Measurements from ENCODE around the gene PALM2AKAP2.

The PALM2AKAP2 gene

GRCh38 chr9:109779711-109780452 is at the start of gene PALM2AKAP2:
TSS of gene PALM2AKAP2 (plus strand) at chr9:109780198. CDS start at chr9:109780489, 291 bp downstream.
- no peaks in the 10 kb centered on the region for H3K9me3 ChIP-seq (ENCODE audit: control insufficient read depth, insufficient read depth, low read length)
- peak within 1 kb of the TSS; percentile 76 for H3K9ac ChIP-seq (ENCODE audit: low read depth, low read length)
- no peaks in the 10 kb centered on the region for H3K36me3 ChIP-seq (ENCODE audit: control insufficient read depth, insufficient read depth, low read length)
- H3K4me1 ChIP-seq (ENCODE audit: control insufficient read depth, insufficient read depth, low read length): no peaks in the 10 kb centered on the region
- H3K4me3 ChIP-seq (ENCODE audit: low read depth, low read length): peak within 1 kb of the TSS; percentile 78
- peaks cover 24% of the 10 kb centered on the region for H3K27me3 ChIP-seq (ENCODE audit: control insufficient read depth, insufficient read depth, low read length)

- no peaks in the 10 kb centered on the region for H3K4me1 ChIP-seq (ENCODE audit: control insufficient read depth, insufficient read depth, low read length)
- H3K36me3 ChIP-seq (ENCODE audit: control insufficient read depth, insufficient read depth, low read length): no peaks in the 10 kb centered on the region
- H3K9me3 ChIP-seq (ENCODE audit: control insufficient read depth, insufficient read depth, low read length): no peaks in the 10 kb centered on the region
- H3K27me3 ChIP-seq (ENCODE audit: control insufficient read depth, insufficient read depth, low read length): no peaks in the 10 kb centered on the region
- H3K4me3 ChIP-seq (ENCODE audit: low read depth, low read length): no peak overlapping the region
- no peak overlapping the region for H3K9ac ChIP-seq (ENCODE audit: low read depth, low read length)
These were observed 49.8 kb upstream of the PALM2AKAP2 start for GRCh38 chr9:109730228-109730627.

- no peaks in the 10 kb centered on the region for H3K9me3 ChIP-seq (ENCODE audit: control insufficient read depth, insufficient read depth, low read length)
- no peaks in the 10 kb centered on the region for H3K36me3 ChIP-seq (ENCODE audit: control insufficient read depth, insufficient read depth, low read length)
- no peaks in the 10 kb centered on the region for H3K27me3 ChIP-seq (ENCODE audit: control insufficient read depth, insufficient read depth, low read length)
- H3K4me1 ChIP-seq (ENCODE audit: control insufficient read depth, insufficient read depth, low read length): no peaks in the 10 kb centered on the region
- H3K9ac ChIP-seq (ENCODE audit: low read depth, low read length): no peak overlapping the region
- H3K4me3 ChIP-seq (ENCODE audit: low read depth, low read length): no peak overlapping the region
These were observed 46.3 kb upstream of the PALM2AKAP2 start for GRCh38 chr9:109733690-109734089.

- Histone ChIP-seq H3K36me3 (ENCODE audit: control insufficient read depth, insufficient read depth, low read length) (no peaks in the 10 kb centered on the region), H3K9ac (ENCODE audit: low read depth, low read length) (no peak overlapping the region), H3K9me3 (ENCODE audit: control insufficient read depth, insufficient read depth, low read length) (no peaks in the 10 kb centered on the region), H3K27me3 (ENCODE audit: control insufficient read depth, insufficient read depth, low read length) (no peaks in the 10 kb centered on the region), H3K4me1 (ENCODE audit: control insufficient read depth, insufficient read depth, low read length) (no peaks in the 10 kb centered on the region), H3K4me3 (ENCODE audit: low read depth, low read length) (no peak overlapping the region)
These were observed 45.2 kb upstream of the PALM2AKAP2 start for GRCh38 chr9:109734814-109735213.

GRCh38 chr9:109735801-109736200 is 44.2 kb upstream of the PALM2AKAP2 start:
- H3K9ac ChIP-seq (ENCODE audit: low read depth, low read length): no peak overlapping the region
- no peaks in the 10 kb centered on the region for H3K36me3 ChIP-seq (ENCODE audit: control insufficient read depth, insufficient read depth, low read length)
- no peak overlapping the region for H3K4me3 ChIP-seq (ENCODE audit: low read depth, low read length)
- H3K27me3 ChIP-seq (ENCODE audit: control insufficient read depth, insufficient read depth, low read length): no peaks in the 10 kb centered on the region
- H3K9me3 ChIP-seq (ENCODE audit: control insufficient read depth, insufficient read depth, low read length): no peaks in the 10 kb centered on the region
- no peaks in the 10 kb centered on the region for H3K4me1 ChIP-seq (ENCODE audit: control insufficient read depth, insufficient read depth, low read length)

- Histone ChIP-seq H3K9ac (ENCODE audit: low read depth, low read length) (no peak overlapping the region), H3K36me3 (ENCODE audit: control insufficient read depth, insufficient read depth, low read length) (no peaks in the 10 kb centered on the region), H3K9me3 (ENCODE audit: control insufficient read depth, insufficient read depth, low read length) (no peaks in the 10 kb centered on the region), H3K27me3 (ENCODE audit: control insufficient read depth, insufficient read depth, low read length) (no peaks in the 10 kb centered on the region), H3K4me1 (ENCODE audit: control insufficient read depth, insufficient read depth, low read length) (no peaks in the 10 kb centered on the region), H3K4me3 (ENCODE audit: low read depth, low read length) (no peak overlapping the region)
These were observed 42.7 kb upstream of the PALM2AKAP2 start for GRCh38 chr9:109737295-109737694.

- no peaks in the 10 kb centered on the region for H3K36me3 ChIP-seq (ENCODE audit: control insufficient read depth, insufficient read depth, low read length)
These were observed 40.2 kb upstream of the PALM2AKAP2 start for GRCh38 chr9:109739760-109740159.

GRCh38 chr9:109742776-109743348 is 37.1 kb upstream of the PALM2AKAP2 start:
- H3K4me3 ChIP-seq (ENCODE audit: low read depth, low read length): no peak overlapping the region
- no peaks in the 10 kb centered on the region for H3K36me3 ChIP-seq (ENCODE audit: control insufficient read depth, insufficient read depth, low read length)
- H3K9ac ChIP-seq (ENCODE audit: low read depth, low read length): no peak overlapping the region
- H3K4me1 ChIP-seq (ENCODE audit: control insufficient read depth, insufficient read depth, low read length): peaks cover 6% of the 10 kb centered on the region
- no peaks in the 10 kb centered on the region for H3K27me3 ChIP-seq (ENCODE audit: control insufficient read depth, insufficient read depth, low read length)
- H3K9me3 ChIP-seq (ENCODE audit: control insufficient read depth, insufficient read depth, low read length): no peaks in the 10 kb centered on the region

More at GRCh38 chr9:109739760-109740159, 40.2 kb upstream of the PALM2AKAP2 start:
- no peaks in the 10 kb centered on the region for H3K9me3 ChIP-seq (ENCODE audit: control insufficient read depth, insufficient read depth, low read length)
- no peaks in the 10 kb centered on the region for H3K27me3 ChIP-seq (ENCODE audit: control insufficient read depth, insufficient read depth, low read length)
- H3K9ac ChIP-seq (ENCODE audit: low read depth, low read length): no peak overlapping the region
- no peaks in the 10 kb centered on the region for H3K4me1 ChIP-seq (ENCODE audit: control insufficient read depth, insufficient read depth, low read length)
- no peak overlapping the region for H3K4me3 ChIP-seq (ENCODE audit: low read depth, low read length)

GRCh38 chr9:109743696-109744095 is 36.3 kb upstream of the PALM2AKAP2 start:
- Histone ChIP-seq H3K9ac (ENCODE audit: low read depth, low read length) (no peak overlapping the region), H3K4me3 (ENCODE audit: low read depth, low read length) (no peak overlapping the region), H3K4me1 (ENCODE audit: control insufficient read depth, insufficient read depth, low read length) (peaks cover 6% of the 10 kb centered on the region), H3K27me3 (ENCODE audit: control insufficient read depth, insufficient read depth, low read length) (no peaks in the 10 kb centered on the region), H3K9me3 (ENCODE audit: control insufficient read depth, insufficient read depth, low read length) (no peaks in the 10 kb centered on the region), H3K36me3 (ENCODE audit: control insufficient read depth, insufficient read depth, low read length) (no peaks in the 10 kb centered on the region)

- no peaks in the 10 kb centered on the region for H3K9me3 ChIP-seq (ENCODE audit: control insufficient read depth, insufficient read depth, low read length)
- no peak overlapping the region for H3K9ac ChIP-seq (ENCODE audit: low read depth, low read length)
- H3K4me1 ChIP-seq (ENCODE audit: control insufficient read depth, insufficient read depth, low read length): peaks cover 6% of the 10 kb centered on the region
- no peak overlapping the region for H3K4me3 ChIP-seq (ENCODE audit: low read depth, low read length)
- no peaks in the 10 kb centered on the region for H3K27me3 ChIP-seq (ENCODE audit: control insufficient read depth, insufficient read depth, low read length)
- H3K36me3 ChIP-seq (ENCODE audit: control insufficient read depth, insufficient read depth, low read length): no peaks in the 10 kb centered on the region
These were observed 34.4 kb upstream of the PALM2AKAP2 start for GRCh38 chr9:109745335-109746283.

GRCh38 chr9:109751253-109751652 is 28.7 kb upstream of the PALM2AKAP2 start:
- Histone ChIP-seq H3K4me3 (ENCODE audit: low read depth, low read length) (no peak overlapping the region), H3K36me3 (ENCODE audit: control insufficient read depth, insufficient read depth, low read length) (no peaks in the 10 kb centered on the region), H3K4me1 (ENCODE audit: control insufficient read depth, insufficient read depth, low read length) (peaks cover 3% of the 10 kb centered on the region), H3K9ac (ENCODE audit: low read depth, low read length) (no peak overlapping the region), H3K27me3 (ENCODE audit: control insufficient read depth, insufficient read depth, low read length) (no peaks in the 10 kb centered on the region), H3K9me3 (ENCODE audit: control insufficient read depth, insufficient read depth, low read length) (no peaks in the 10 kb centered on the region)
